HG02623 (cell line): ENCODE data around the gene RAD1.

Source experiments
- ATAC-seq: cut with Tn5 transposase; IDR thresholded peaks from one replicate; pipeline ENCODE4 v1.9.1; 2021; ENCODE audit warnings: moderate library complexity; ENCODE audit not compliant: unreplicated experiment

Gene RAD1

GRCh38 chr5:34867660-34868059 is 47.6 kb downstream of the RAD1 start:
- ATAC-seq, result no peak

DNA sequence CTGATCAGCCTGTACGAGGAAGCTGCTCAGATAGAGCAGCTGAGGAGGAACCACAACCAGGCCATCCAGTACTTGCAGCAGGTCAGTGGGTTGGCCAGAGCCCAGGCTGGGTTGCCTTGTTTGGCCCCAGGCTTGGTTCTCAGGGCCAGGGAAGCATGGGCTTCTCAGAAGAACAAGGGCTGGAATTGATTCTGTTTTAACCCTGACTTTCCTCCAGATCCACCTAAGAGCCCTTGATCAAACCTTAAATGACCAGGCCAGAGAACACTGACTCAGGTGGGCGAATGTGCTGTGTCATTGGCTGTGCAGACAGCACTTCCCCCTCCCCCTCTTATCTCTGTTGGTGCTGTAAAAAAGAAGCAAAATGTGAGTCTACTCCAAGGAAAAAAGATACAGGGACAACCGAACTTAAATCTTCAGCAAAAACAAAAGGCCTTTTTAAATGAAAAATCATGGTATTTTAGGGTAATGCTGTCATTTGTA is 48.3 kb downstream of the RAD1 start:
- ATAC-seq, result no peak

DNA sequence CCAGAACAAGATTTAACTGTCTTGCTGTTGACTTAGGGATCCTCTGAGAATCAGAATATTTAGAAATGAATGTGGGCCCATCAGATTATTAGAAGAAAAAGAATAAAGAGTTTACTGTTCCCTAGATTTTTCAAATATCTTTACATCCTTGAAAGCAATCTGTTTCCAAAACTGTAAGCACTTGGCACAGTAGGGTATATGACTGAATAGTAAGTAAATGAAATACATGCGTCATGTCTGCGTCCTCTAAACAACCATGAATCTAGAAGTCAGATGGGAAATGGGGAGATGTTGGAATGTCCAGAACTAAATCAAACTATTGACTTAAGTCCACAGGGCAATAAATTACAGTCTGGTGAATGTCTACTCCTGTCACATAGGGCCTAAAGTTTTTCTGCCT is 50.2 kb downstream of the RAD1 start:
- ATAC-seq, result no peak

DNA sequence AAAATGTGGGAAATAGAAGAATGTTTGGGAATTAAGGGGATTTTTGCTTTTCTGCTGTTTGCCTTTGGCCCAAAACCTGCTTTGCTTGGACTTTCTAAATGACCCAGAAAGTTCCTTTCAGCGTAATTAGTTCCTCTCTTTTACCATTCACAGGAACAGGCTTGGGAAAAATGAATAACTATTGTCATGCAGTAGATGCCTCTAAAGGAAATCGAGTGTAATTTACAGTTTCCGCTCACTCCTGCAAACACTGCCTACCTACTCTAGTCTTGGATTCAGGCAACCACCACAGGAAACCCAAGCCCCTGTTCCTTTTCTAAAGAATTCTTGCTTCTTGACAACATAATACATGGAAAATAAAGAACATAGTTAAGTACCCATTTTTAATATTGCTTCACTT is 51.4 kb downstream of the RAD1 start:
- no peak for ATAC-seq

- no peak for ATAC-seq
These were observed 56.1 kb downstream of the RAD1 start for GRCh38 chr5:34859253-34859652.

DNA sequence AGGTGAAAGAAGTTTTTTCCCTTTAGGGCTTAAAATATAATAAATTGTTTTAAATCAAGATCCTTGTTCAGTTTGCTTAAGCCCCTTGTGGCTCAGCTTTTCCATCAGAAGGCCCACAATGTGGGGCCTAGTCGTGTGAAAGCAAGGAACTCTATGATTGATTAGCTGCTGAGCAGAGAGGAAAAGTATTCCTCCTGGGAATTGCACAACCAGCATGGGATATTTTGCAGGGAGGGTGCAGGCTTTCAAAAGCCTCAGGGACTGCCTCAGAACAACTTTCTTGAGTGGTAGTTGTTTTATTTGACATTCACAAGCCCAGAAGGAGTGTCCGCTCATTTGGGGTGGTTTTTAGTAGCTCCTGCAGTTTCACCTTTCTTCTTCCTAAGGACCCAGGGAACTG is 56.5 kb downstream of the RAD1 start:
- ATAC-seq, result no peak

DNA sequence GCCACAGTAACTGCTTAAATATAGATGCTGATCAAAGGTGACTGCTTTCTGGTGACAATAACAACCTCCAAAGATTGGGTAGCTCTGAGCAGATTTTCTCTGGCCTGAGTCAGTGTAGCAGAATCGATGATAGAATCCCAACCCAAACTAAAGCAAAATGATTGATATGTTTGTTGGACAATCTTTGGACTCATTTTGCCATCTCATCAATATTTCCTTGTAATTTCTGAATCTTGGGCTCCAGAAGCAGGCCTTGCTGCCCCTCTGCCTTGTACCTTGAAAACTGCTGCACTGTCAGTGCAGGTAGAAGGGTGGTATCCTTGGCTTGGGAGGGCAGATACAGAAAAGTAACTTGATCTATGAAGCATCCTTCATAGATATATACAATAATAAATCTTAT is 57.4 kb downstream of the RAD1 start:
- ATAC-seq, result no peak

DNA sequence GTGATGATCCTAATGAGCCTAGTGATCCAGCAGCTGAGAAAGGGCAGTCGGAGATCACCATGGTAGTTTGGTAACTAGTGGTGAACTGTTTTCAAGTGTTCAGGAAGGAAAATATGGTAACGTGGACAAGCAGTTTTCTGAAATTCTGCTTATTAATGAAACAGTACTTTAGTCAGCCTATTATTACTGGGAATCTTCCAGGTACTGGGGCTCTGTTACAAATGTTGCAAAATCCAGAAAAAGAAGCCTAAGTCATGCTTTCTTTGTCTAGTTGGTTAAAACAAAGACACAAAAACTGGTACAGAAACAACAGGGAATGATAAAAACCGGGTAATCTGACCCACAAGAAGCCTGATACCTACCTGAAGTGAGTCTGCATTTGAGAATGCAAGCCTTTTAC is 58.1 kb downstream of the RAD1 start:
- no peak for ATAC-seq
